GM12874 (cell line): Measurements from ENCODE around the gene LONRF2.

ENCODE experiments used
- CTCF ChIP-seq: IDR thresholded peaks from 2 replicates; pipeline ENCODE4 v1.5.1; 2011; ENCODE audit warnings: low read depth, mild to moderate bottlenecking, control low read depth, low read length, moderate library complexity; ENCODE audit not compliant: insufficient read depth

LONRF2 gene

GRCh38 chr2:100309973-100310719 lies 12.2 kb downstream of the LONRF2 start:
- no peak for TF ChIP-seq CTCF

DNA sequence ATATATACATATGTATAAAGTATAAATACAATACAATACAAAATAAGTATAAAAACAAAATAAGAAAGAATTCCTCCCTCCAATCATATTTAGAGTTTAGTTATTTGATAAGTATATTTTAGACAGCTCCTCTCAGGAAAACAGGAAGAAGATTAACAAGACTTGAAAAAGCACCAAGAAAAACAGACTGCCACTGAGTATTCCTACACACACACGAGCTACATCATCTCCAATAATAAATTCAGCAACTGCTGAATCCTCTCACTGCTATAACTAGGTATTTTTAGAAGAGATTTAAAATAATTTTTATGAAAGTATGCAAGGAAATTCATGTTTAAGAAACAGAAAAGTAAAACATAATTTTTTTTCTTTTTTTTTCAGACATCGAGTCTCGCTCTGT lies 13.0 kb downstream of the LONRF2 start:
- no peak for TF ChIP-seq CTCF

GRCh38 chr2:100303744-100304143 lies 18.6 kb downstream of the LONRF2 start:
- no peak for TF ChIP-seq CTCF

- TF ChIP-seq CTCF, result no peak
Observed at GRCh38 chr2:100302585-100302892, 19.8 kb downstream of the LONRF2 start.

DNA sequence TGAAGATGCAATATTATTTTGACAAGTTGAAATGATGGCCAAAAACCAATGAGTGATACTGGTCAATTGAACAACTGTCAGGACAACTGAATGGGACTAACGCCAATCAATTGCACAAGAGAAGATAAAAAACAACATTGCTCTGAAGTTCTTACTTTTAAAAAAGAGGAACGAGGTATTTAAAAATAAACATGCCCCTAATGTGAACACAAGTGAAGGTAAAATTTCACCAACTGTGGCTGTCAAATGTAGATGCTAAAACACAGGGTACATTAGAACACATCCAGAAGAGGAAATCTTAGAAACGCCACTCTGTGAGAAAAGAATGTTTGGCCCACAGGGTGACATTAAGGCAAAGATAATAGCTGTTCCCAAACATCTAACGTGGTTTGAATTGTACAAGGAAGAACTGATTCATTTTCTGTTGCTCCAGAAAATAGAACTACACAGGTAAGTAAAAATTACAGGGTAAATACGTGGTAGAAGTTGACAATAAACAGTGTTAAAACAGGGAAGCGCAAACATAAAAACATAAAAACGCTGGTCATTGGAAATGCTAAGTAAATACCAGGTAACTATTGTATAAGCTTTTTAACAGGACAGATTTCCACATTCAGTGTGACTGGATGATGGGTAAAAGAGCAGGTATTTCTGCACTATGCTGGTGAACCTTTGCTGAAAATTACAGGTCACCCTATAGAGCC lies 20.3 kb downstream of the LONRF2 start:
- TF ChIP-seq CTCF, result no peak

DNA sequence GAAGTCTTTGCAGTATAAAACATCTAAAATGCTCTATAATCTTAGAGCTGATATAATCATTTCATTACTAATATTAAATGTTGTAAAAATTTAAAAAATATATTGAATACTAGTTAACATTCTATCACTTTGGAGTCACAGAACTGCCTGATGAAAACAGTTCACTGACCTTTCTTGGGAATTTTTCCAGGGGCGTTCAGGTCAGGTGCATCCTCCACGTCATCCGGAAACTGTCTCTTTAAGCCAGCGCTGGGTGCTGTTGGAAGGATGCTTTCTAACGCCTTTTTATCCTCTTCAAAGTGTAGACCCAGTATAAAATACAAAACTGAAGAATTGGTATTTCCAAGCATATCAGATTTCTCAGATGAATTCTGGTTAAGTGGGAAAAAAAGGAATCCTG lies 22.8 kb downstream of the LONRF2 start:
- no peak for TF ChIP-seq CTCF

DNA sequence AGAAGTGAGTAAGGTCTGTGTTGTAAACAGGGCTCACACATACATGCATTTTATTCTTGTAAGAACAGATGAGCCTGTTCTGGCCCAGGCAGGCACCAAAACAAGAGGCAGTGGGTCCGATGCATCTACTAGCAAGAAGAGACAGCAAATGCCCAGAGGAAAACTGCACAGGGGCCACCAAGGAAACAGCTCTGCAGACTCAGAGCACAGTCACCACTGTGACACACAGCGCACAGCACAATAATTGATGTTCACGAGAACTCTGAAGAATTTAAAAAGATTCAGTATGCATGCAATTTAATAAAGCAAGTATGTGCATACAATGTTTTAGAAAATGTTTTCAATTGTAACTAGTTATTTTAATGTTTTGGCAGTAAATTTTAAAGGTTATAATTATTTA lies 24.8 kb downstream of the LONRF2 start:
- TF ChIP-seq CTCF, result no peak
